Endothelial cell of umbilical vein (primary cell): ENCODE data around the gene IL6R. TPM values are rescaled to one million over a fixed set of nuclear protein-coding genes. Genes with fewer than 3 reads are reported as not detected.

Experiments used
- BruUV-seq: library from RNA; stranded (reverse); fragments of 400-500 nt; replicated peaks from 2 replicates; lab custom pipeline; 2021; lab: Mats Ljungman, UMichigan
- CTCF ChIA-PET: fragments of 300-600, 350-600 bp; sonication (Branson Sonifier 250); formaldehyde crosslinking; loops from one replicate; lab custom pipeline; 2021; ENCODE audit warnings: antibody characterized with exemption, inconsistent platforms; lab: Charles Lee
- POLR2A ChIA-PET: fragments of 300-600, 350-600 bp; sonication (Branson Sonifier 250); formaldehyde crosslinking; loops from one replicate; lab custom pipeline; 2021; ENCODE audit warnings: antibody characterized with exemption, inconsistent platforms; lab: Charles Lee
- DNase-seq: peaks from one replicate; pipeline ENCODE4 v3.0.0-alpha.2; 2011; ENCODE audit warnings: low read depth, low spot score
- FAIRE-seq: peaks from 2 replicates; lab custom pipeline; 2011; peaks lifted over from hg19 to GRCh38; lab: Jason Lieb, UNC
- H2AFZ ChIP-seq: 2 replicates; pipeline ENCODE4 v1.6.0; 2012; ENCODE audit warnings: low read depth, low read length, control low read depth, inconsistent platforms
- H3K27ac ChIP-seq: 2 replicates; pipeline ENCODE4 v1.5.1; 2011; ENCODE audit warnings: low read depth, mild to moderate bottlenecking, control low read depth, low read length, moderate library complexity; ENCODE audit not compliant: insufficient read depth
- H3K27me3 ChIP-seq, 2 experiments: 2 replicates each; pipeline versions ENCODE4 v1.6.0 to v1.6.1; 2011; ENCODE audit warnings: low read length in 2 of 2, mixed read lengths in 1 of 2; ENCODE audit not compliant: control insufficient read depth in 2 of 2, insufficient read depth in 2 of 2
- H3K36me3 ChIP-seq, 2 experiments: 2 replicates in 1 of 2; 3 replicates in 1 of 2; pipeline ENCODE4 v1.5.1; 2011; ENCODE audit warnings: low read length in 2 of 2, mild to moderate bottlenecking in 1 of 2, moderate library complexity in 1 of 2; ENCODE audit not compliant: control insufficient read depth in 2 of 2, insufficient read depth in 2 of 2; ENCODE audit errors: extremely low read depth in 1 of 2
- H3K4me1 ChIP-seq: 3 replicates; pipeline ENCODE4 v1.5.1; 2011; ENCODE audit warnings: mild to moderate bottlenecking, low read length; ENCODE audit not compliant: control insufficient read depth, insufficient read depth; ENCODE audit errors: extremely low read depth
- H3K4me2 ChIP-seq: 2 replicates; pipeline ENCODE4 v1.6.1; 2011; ENCODE audit warnings: low read length, control low read depth, mixed read lengths; ENCODE audit not compliant: insufficient read depth
- H3K4me3 ChIP-seq, 3 experiments: fragments of 200-600 bp in 1 of 3; sonication (generic), shearing (Covaris generic) in 1 of 3; replicated peaks in 1 of 3; 2 replicates each; pipeline ENCODE4 v1.5.1; 2011 to 2016; ENCODE audit warnings: control low read depth in 3 of 3, low read length in 3 of 3, mild to moderate bottlenecking in 2 of 3, inconsistent platforms in 1 of 3, low read depth in 1 of 3, moderate library complexity in 1 of 3; ENCODE audit not compliant: insufficient read depth in 1 of 3
- H3K79me2 ChIP-seq: 2 replicates; pipeline ENCODE4 v1.6.0; 2012; ENCODE audit warnings: low read length, inconsistent platforms; ENCODE audit not compliant: control insufficient read depth, insufficient read depth
- H3K9ac ChIP-seq: replicated peaks from 2 replicates; pipeline ENCODE3; 2011; ENCODE audit warnings: low read length, control low read depth; ENCODE audit not compliant: insufficient read depth; ENCODE audit errors: extremely low read depth
- H3K9me1 ChIP-seq: replicated peaks from 3 replicates; pipeline ENCODE4 v1.6.0; 2011; ENCODE audit warnings: mild to moderate bottlenecking, low read length; ENCODE audit not compliant: control insufficient read depth, insufficient read depth; ENCODE audit errors: extremely low read depth
- H3K9me3 ChIP-seq: replicated peaks from 2 replicates; pipeline ENCODE4 v1.5.1; 2012; ENCODE audit warnings: low read length, inconsistent platforms; ENCODE audit not compliant: control insufficient read depth, insufficient read depth
- H4K20me1 ChIP-seq: replicated peaks from 2 replicates; pipeline ENCODE3; 2011; ENCODE audit warnings: mild to moderate bottlenecking, low read length; ENCODE audit not compliant: control insufficient read depth, insufficient read depth; ENCODE audit errors: extremely low read depth
- EZH2 ChIP-seq: IDR thresholded peaks from 2 replicates; pipeline ENCODE4 v1.6.1; 2012; ENCODE audit warnings: borderline replicate concordance, low read depth, mild to moderate bottlenecking, moderate library complexity, low read length, inconsistent platforms; ENCODE audit not compliant: severe bottlenecking
- FOS ChIP-seq: IDR thresholded peaks from 2 replicates; pipeline ENCODE4 v1.6.1; 2011; ENCODE audit warnings: mild to moderate bottlenecking, low read length, moderate library complexity, borderline replicate concordance; ENCODE audit not compliant: insufficient read depth
- GATA2 ChIP-seq: IDR thresholded peaks from 2 replicates; pipeline ENCODE4 v1.7.0; 2011; ENCODE audit warnings: low read depth, mild to moderate bottlenecking, moderate library complexity, mixed read lengths, low read length; ENCODE audit not compliant: insufficient read length, insufficient read depth
- JUN ChIP-seq: IDR thresholded peaks from 2 replicates; pipeline ENCODE4 v1.6.1; 2011; ENCODE audit warnings: borderline replicate concordance, low read depth; ENCODE audit not compliant: insufficient read length, insufficient read depth
- POLR2A ChIP-seq: IDR thresholded peaks from 2 replicates; pipeline ENCODE4 v1.6.1; 2012; ENCODE audit warnings: low read depth, mild to moderate bottlenecking, control low read depth, low read length
- POLR2AphosphoS5 ChIP-seq: IDR thresholded peaks from 2 replicates; pipeline ENCODE4 v1.6.1; 2012; ENCODE audit warnings: low read depth, mild to moderate bottlenecking, control low read depth, low read length, moderate library complexity; ENCODE audit not compliant: insufficient read depth
- dilution Hi-C: fragments of 300-500 bp; cut with MboI; formaldehyde crosslinking; loops from one replicate; pipeline ENCODE4 v1.15.0; 2019; ENCODE audit warnings: low sequenced_read_pairs; ENCODE audit not compliant: extremely low pct_ligation_motif_present
- intact Hi-C: fragments of 100-400 bp; cut with micrococcal nuclease; formaldehyde crosslinking; loops from one replicate; pipeline ENCODE4 v1.10.0; 2022
- polyA plus RNA-seq, 4 experiments: library from polyadenylated mRNA; depleted of rRNA in 3 of 4; stranded (reverse) in 3 of 4; unstranded in 1 of 4; fragments of >200 nt; gene quantifications; 2 replicates each; pipeline versions ENCODE4 v1.2.1 to v1.2.3, GENCODE V29; 2011 to 2012; ENCODE audit warnings: missing spikeins in 1 of 4
- total RNA-seq: library from RNA; stranded (reverse); gene quantifications from 2 replicates; pipeline ENCODE4 v1.2.3, GENCODE V29; 2021
- TF ChIP-seq, protein P1 (sequence below), 2 donors: IDR thresholded peaks; 1 replicate in 1 of 2; 2 replicates in 1 of 2; pipeline ENCODE4 v1.5.1; 2011; ENCODE audit warnings: low read length in 2 of 2, mild to moderate bottlenecking in 2 of 2, moderate library complexity in 2 of 2, control low read depth in 1 of 2, inconsistent platforms in 1 of 2, low read depth in 1 of 2; ENCODE audit not compliant: insufficient read depth in 1 of 2; ENCODE audit errors: extremely low read depth in 1 of 2

Gene IL6R
- total and polyA plus RNA-seq, 2 donors (not counting 3 experiments of a cell fraction or from before 2014, with no cell fraction given) = 4.8 to 5.1 TPM

GRCh38 chr1:154391086-154391770, 13.9 kb upstream of the IL6R start:
- dilution Hi-C loops (no loop called here), intact Hi-C loops (no loop called here)
- Histone ChIP-seq H4K20me1 (no peaks in the 10 kb centered on the region), H3K36me3 (no peaks in the 10 kb centered on the region), H3K27me3 (no peaks in the 10 kb centered on the region), H3K27ac (no peak overlapping the region), H3K9me3 (no peaks in the 10 kb centered on the region), H2AFZ (no peak overlapping the region), H3K9me1 (no peaks in the 10 kb centered on the region), H3K9ac (no peak overlapping the region), H3K4me1 (no peaks in the 10 kb centered on the region), H3K4me3 (no peak overlapping the region), H3K4me2 (no peak overlapping the region), H3K79me2 (no peaks in the 10 kb centered on the region)
- no peak for TF ChIP-seq JUN
- TF ChIP-seq FOS = no peak
- TF ChIP-seq EZH2 = no peak
- no peak for TF ChIP-seq POLR2A
- no peak for TF ChIP-seq POLR2AphosphoS5
- TF ChIP-seq GATA2 = no peak
- TF ChIP-seq, protein P1, sequence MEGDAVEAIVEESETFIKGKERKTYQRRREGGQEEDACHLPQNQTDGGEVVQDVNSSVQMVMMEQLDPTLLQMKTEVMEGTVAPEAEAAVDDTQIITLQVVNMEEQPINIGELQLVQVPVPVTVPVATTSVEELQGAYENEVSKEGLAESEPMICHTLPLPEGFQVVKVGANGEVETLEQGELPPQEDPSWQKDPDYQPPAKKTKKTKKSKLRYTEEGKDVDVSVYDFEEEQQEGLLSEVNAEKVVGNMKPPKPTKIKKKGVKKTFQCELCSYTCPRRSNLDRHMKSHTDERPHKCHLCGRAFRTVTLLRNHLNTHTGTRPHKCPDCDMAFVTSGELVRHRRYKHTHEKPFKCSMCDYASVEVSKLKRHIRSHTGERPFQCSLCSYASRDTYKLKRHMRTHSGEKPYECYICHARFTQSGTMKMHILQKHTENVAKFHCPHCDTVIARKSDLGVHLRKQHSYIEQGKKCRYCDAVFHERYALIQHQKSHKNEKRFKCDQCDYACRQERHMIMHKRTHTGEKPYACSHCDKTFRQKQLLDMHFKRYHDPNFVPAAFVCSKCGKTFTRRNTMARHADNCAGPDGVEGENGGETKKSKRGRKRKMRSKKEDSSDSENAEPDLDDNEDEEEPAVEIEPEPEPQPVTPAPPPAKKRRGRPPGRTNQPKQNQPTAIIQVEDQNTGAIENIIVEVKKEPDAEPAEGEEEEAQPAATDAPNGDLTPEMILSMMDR (IDR thresholded peaks at IDR 0.05; ENCODE audit: extremely low read depth in 1 of 2, insufficient read depth in 1 of 2, low read depth in 1 of 2, low read length in 2 of 2) = no peak
- no peak for DNase-seq
- no TSS peak for BruUV-seq
- ChIA-PET CTCF (interaction anchor here (1.1 kb wide), 2 partner anchors 9 to 32 kb away, joined by 3 to 4 read pairs; no protein-coding TSS in a partner anchor), POLR2A (interaction anchor here (0.6 kb wide), 1 partner anchor 88 kb away, joined by 5 read pairs; no protein-coding TSS in a partner anchor)
- no peak for FAIRE-seq
